Lower lobe of right lung (tissue), 2 donors: ENCODE results near the gene GGCX. TPM values are rescaled to one million over a fixed set of nuclear protein-coding genes. Genes with fewer than 3 reads are reported as not detected.

ENCODE experiments used
- ATAC-seq, 2 donors: fragments of 200-7000 bp; cut with Tn5 transposase; one replicate each; pipeline ENCODE4 v1.9.1; 2020 to 2022; ENCODE audit warnings: mild to moderate bottlenecking in 2 of 2, moderate library complexity in 2 of 2
- DNase-seq: peaks from one replicate; pipeline ENCODE4 v3.0.0-alpha.2; 2020
- H3K27ac ChIP-seq: fragments of 200-600 bp; one replicate; pipeline ENCODE4 v1.8.0; 2022
- H3K27me3 ChIP-seq: fragments of 200-600 bp; one replicate; pipeline ENCODE4 v1.8.0; 2022; ENCODE audit warnings: low read depth
- H3K36me3 ChIP-seq: fragments of 200-600 bp; one replicate; pipeline ENCODE4 v1.8.0; 2022; ENCODE audit warnings: mild to moderate bottlenecking
- H3K4me1 ChIP-seq: fragments of 200-600 bp; one replicate; pipeline ENCODE4 v1.8.0; 2022
- H3K4me3 ChIP-seq: fragments of 200-600 bp; one replicate; pipeline ENCODE4 v1.8.0; 2022; ENCODE audit warnings: mild to moderate bottlenecking
- H3K9me3 ChIP-seq: fragments of 200-600 bp; one replicate; pipeline ENCODE4 v1.8.0; 2022
- CTCF ChIP-seq: fragments of 200-600 bp; IDR thresholded peaks from one replicate; pipeline ENCODE4 v1.8.0; 2022; ENCODE audit warnings: antibody characterized with exemption, mild to moderate bottlenecking
- intact Hi-C: fragments of 100-400 bp; cut with DNase I; formaldehyde crosslinking; loops from one replicate; pipeline ENCODE4 v1.11.0; 2022
- total RNA-seq: library from RNA; stranded (reverse); fragmentation: NEBNext Ultra II Directional; extraction: Animal tissue kit (Norgen Biotek cat#: 25700); gene quantifications from one replicate; pipeline ENCODE4 v1.2.1, GENCODE V29; 2021
- donor health status: DM: no; HTN: yes; CAD: no; lungs with severe emphysema.

Gene GGCX
- total RNA-seq, 1 donor from 2014 or later: 62.2 TPM

GRCh38 chr2:85557130-85557529 is 4.2 kb downstream of the GGCX start:
- Histone ChIP-seq H3K36me3 (peaks cover 65% of the 10 kb centered on the region), H3K9me3 (no peaks in the 10 kb centered on the region)

GRCh38 chr2:85554980-85555612 is 6.2 kb downstream of the GGCX start:
- Histone ChIP-seq H3K4me1 (peaks cover 25% of the 10 kb centered on the region), H3K4me3 (no peak overlapping the region), H3K9me3 (no peaks in the 10 kb centered on the region), H3K27me3 (no peaks in the 10 kb centered on the region), H3K36me3 (peaks cover 86% of the 10 kb centered on the region), H3K27ac (no peak overlapping the region)
- intact Hi-C loops: loop anchor here (5.0 kb wide), 1 partner anchor 133 kb away; no protein-coding TSS in a partner anchor
- ATAC-seq: no peak
- no peak for TF ChIP-seq CTCF
- no peak for DNase-seq

More at GRCh38 chr2:85557130-85557529, 4.2 kb downstream of the GGCX start:
- no peak for TF ChIP-seq CTCF
- H3K4me3 ChIP-seq: no peak overlapping the region
- ATAC-seq (no peak), DNase-seq (no peak)
- H3K4me1 ChIP-seq: peaks cover 32% of the 10 kb centered on the region
- no peak overlapping the region for H3K27ac ChIP-seq
- H3K27me3 ChIP-seq: no peaks in the 10 kb centered on the region
- intact Hi-C loops: no loop called here

DNA sequence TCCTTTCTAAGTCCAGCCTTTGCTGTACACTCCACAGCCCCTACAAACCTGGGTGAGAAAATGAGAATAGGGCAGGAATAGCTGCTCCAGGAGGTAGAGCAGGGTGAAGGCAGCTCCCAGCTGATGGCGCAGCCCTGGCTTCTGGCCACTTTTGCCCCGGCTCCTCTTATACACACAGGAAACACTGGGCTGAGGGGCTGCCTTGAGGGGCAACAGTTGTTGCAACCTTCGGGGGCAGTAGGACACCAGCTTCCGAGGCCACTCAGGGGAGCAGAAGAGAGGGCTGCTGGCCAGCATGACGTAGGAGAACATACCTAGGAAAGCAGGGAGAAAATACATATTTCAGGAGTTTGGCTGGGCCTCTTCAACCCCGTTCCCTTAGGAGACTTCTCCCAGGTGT is 8.1 kb downstream of the GGCX start:
- intact Hi-C loops: loop anchor here (5.0 kb wide), 1 partner anchor 131 kb away; no protein-coding TSS in a partner anchor
- H3K9me3 ChIP-seq: no peaks in the 10 kb centered on the region
- H3K4me3 ChIP-seq: no peak overlapping the region
- H3K27ac ChIP-seq: no peak overlapping the region
- DNase-seq (no peak), ATAC-seq (no peak)
- H3K27me3 ChIP-seq: no peaks in the 10 kb centered on the region
- no peak for TF ChIP-seq CTCF
- H3K4me1 ChIP-seq: peaks cover 9% of the 10 kb centered on the region
- peaks cover 96% of the 10 kb centered on the region for H3K36me3 ChIP-seq

DNA sequence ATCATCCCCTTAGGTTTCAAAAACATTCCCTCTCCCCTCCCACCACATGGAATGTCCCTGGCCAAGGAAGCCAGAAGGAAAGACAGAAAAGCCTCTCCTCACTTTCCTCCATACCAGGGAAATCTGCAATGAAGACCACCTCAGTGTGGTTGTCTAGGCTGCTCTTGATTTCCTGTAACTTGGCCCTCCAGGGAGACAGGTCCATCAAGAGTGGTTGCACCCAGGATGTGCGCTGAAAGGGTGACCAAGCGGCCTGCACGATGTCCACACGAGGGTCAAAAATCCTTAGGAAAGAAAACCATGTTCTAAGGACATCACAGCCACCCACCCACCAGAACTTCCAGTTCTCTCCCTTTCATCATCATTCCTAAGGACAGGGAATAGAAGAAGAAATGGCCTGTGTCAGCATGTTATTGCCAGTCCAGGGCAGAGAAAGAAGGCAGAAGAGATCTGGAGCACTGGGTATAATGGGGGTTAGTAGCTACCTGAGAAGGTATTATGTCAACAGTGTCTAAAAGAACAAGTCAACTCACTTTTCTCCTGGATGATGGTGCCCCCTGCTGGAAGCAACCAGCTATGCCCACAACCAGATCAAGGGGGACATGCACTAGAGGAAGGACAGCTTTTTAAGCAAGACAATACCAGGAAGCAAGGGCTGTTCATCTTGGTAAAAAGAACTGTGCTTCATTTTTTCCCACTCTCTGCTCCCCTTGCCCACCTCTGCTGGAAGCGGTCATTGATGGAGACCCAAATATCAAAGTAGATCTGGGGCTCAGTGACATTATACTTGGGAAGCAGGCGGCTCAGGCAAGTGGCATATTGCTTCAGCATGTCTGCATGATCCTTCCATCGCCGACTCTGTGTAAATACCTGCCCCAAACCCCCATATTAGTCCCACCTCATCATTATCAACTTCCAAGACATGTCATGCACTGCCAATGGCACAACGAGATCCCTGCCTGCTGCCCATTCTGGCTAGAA is 9.3 kb downstream of the GGCX start:
- peaks cover 9% of the 10 kb centered on the region for H3K4me1 ChIP-seq
- H3K9me3 ChIP-seq: no peaks in the 10 kb centered on the region
- H3K36me3 ChIP-seq: peaks cover 93% of the 10 kb centered on the region
- intact Hi-C loops: loop anchor here (5.0 kb wide), 1 partner anchor 130 kb away; no protein-coding TSS in a partner anchor
- peak; percentile 92 for TF ChIP-seq CTCF
- DNase-seq (peak; percentile 76), ATAC-seq (peak; percentile 86)
- H3K4me3 ChIP-seq: no peak overlapping the region
- no peak overlapping the region for H3K27ac ChIP-seq
- no peaks in the 10 kb centered on the region for H3K27me3 ChIP-seq

- peaks cover 90% of the 10 kb centered on the region for H3K36me3 ChIP-seq
- no peak for TF ChIP-seq CTCF
- H3K27ac ChIP-seq: no peak overlapping the region
- no peaks in the 10 kb centered on the region for H3K9me3 ChIP-seq
- ATAC-seq (no peak), DNase-seq (no peak)
- H3K4me1 ChIP-seq: peaks cover 9% of the 10 kb centered on the region
- H3K4me3 ChIP-seq: no peak overlapping the region
- intact Hi-C loops: loop anchor here (5.0 kb wide), 1 partner anchor 128 kb away; no protein-coding TSS in a partner anchor
- H3K27me3 ChIP-seq: no peaks in the 10 kb centered on the region
Observed at GRCh38 chr2:85550486-85550885, 10.8 kb downstream of the GGCX start.
